Stomach (tissue), 4 donors: ENCODE measurements around the gene DLX4.

Experiments
- CTCF ChIP-seq, 7 experiments: fragments of 450-650 bp in 4 of 7; fragments of 200-600 bp in 3 of 7; sonication (generic) in 3 of 7; IDR thresholded peaks; one replicate each; pipeline ENCODE4 v1.5.1; 2016 to 2019; ENCODE audit warnings: antibody characterized with exemption in 7 of 7, control low read depth in 2 of 7, mild to moderate bottlenecking in 1 of 7
- EP300 ChIP-seq: sonication (generic); formaldehyde crosslinking; IDR thresholded peaks from one replicate; pipeline ENCODE4 v1.6.1; 2017; ENCODE audit warnings: antibody characterized with exemption
- POLR2A ChIP-seq, 4 donors: fragments of 450-650 bp; IDR thresholded peaks; one replicate each; pipeline ENCODE4 v1.6.1; 2016; ENCODE audit warnings: antibody characterized with exemption in 4 of 4, control low read depth in 2 of 4, mild to moderate bottlenecking in 1 of 4, moderate library complexity in 1 of 4
- POLR2AphosphoS5 ChIP-seq, 3 donors: sonication (generic); formaldehyde crosslinking; IDR thresholded peaks; one replicate each; pipeline ENCODE4 v1.6.1; 2016; ENCODE audit warnings: antibody characterized with exemption in 3 of 3

DNA sequence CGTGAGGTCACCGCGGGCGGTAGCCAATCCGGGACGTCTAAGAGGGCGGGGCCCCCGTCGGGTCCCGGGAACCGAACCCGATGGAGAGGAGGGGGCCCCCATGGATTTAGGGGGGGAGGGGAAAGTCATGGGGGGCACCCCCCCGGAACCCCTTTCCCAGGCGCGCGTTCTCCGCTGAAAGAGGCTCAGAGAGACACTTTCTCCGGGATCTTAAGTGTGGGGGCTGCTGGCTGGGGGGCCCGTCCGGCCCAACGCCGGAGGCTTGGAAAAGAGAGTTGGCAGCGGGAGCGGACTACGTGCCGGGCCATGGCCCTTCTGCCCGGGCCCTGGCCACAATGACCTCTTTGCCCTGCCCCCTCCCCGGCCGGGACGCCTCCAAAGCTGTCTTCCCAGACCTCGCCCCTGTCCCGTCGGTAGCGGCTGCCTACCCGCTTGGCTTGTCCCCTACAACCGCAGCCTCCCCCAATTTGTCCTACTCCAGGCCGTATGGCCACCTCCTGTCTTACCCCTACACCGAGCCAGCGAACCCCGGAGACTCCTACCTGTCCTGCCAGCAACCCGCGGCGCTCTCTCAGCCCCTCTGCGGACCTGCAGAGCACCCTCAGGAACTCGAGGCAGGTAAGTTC, at the start of gene DLX4:
- TF ChIP-seq CTCF (IDR thresholded peaks at IDR 0.05) (no peak), POLR2A (IDR thresholded peaks at IDR 0.05) (no peak), POLR2AphosphoS5 (IDR thresholded peaks at IDR 0.05) (no peak), EP300 (no peak)
